Measurements from ENCODE around the gene NPB. TPM values are rescaled to one million over a fixed set of nuclear protein-coding genes. Genes with fewer than 3 reads are reported as not detected.

Gene NPB
- total RNA-seq, 4 donors from 2014 or later, result 0.41 TPM; not detected in 3

DNA sequence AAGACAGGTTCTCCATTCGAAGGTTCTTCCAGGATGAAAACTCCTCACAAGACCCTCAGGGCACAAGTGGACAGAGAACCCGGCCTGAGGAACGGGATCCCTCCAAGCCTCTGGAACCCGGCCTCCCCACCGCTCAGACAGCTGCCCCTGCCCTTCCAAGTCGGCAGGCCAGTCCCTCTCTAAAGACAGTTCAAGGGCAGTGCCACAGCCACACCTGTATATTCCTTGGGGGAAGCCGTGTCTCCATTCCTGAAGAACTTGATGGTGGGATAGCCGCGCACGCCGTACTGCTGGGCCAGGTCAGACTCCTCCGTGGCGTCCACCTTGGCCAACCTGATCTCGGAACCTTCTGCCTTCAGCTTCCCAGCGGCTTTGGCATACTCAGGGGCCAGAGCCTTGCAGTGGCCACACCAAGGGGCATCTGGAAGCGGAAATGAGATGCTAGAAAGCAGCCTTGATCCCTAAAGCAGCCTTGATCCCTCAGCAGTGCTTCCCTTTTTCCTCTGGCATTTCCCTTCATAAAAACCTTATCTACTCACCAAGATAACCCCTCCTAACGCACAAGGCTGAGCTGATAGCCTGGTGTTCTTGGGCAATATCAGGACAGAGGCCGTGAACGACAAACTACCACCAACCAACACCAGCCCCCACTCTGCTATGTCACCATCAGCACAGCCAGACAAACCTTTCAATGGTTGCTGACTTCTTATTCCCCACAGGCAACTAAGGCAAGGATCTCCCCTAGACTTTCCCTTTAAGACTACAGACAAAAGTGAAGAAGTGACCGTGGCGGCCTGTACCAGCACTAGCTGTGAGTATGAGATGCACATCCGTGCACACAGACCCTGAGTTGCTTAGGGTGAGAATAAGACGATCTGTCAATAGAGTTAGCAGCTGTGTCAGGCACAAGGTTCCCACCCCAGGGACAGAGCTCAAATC, 42.8 kb upstream of the NPB start:
- Histone ChIP-seq H3K27ac (peak overlapping the region; percentile 92 to 99 (median 98)), H3K27me3 (no peaks in the 10 kb centered on the region), H3K9me3 (no peaks in the 10 kb centered on the region), H3K36me3 (peaks cover 0 to 12% (median 4%) of the 10 kb centered on the region in 4 donors), H3K4me1 (peaks cover 18 to 72% (median 42%) of the 10 kb centered on the region in 4 donors), H3K4me3 (peak overlapping the region; percentile 80 to 96 (median 92))
- no peak for DNase-seq
- WGBS, 2 donors (ENCODE audit: low coverage in 1 of 2), result 53% methylated on average over 23 of the region's 23 CpGs; no CpG with 5 or more reads in 1 of the 2 donors
- in situ Hi-C loops (cut with MboI; ENCODE audit: low pct_ligation_motif_present in 1 of 4, low pct_unique_long_range_greater_than_20kb in 1 of 4, low sequenced_read_pairs in 3 of 4) (no loop called here), intact Hi-C loops (cut with DNase I; ENCODE audit: low total_unique reads) (no loop called here)
- TF ChIP-seq POLR2A (IDR thresholded peaks at IDR 0.05) (no peak), POLR2AphosphoS5 (IDR thresholded peaks at IDR 0.05) (no peak), EP300 (IDR thresholded peaks at IDR 0.05; ENCODE audit: low read depth) (no peak)
- TF ChIP-seq, protein P1, sequence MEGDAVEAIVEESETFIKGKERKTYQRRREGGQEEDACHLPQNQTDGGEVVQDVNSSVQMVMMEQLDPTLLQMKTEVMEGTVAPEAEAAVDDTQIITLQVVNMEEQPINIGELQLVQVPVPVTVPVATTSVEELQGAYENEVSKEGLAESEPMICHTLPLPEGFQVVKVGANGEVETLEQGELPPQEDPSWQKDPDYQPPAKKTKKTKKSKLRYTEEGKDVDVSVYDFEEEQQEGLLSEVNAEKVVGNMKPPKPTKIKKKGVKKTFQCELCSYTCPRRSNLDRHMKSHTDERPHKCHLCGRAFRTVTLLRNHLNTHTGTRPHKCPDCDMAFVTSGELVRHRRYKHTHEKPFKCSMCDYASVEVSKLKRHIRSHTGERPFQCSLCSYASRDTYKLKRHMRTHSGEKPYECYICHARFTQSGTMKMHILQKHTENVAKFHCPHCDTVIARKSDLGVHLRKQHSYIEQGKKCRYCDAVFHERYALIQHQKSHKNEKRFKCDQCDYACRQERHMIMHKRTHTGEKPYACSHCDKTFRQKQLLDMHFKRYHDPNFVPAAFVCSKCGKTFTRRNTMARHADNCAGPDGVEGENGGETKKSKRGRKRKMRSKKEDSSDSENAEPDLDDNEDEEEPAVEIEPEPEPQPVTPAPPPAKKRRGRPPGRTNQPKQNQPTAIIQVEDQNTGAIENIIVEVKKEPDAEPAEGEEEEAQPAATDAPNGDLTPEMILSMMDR (IDR thresholded peaks at IDR 0.05), result no peak

DNA sequence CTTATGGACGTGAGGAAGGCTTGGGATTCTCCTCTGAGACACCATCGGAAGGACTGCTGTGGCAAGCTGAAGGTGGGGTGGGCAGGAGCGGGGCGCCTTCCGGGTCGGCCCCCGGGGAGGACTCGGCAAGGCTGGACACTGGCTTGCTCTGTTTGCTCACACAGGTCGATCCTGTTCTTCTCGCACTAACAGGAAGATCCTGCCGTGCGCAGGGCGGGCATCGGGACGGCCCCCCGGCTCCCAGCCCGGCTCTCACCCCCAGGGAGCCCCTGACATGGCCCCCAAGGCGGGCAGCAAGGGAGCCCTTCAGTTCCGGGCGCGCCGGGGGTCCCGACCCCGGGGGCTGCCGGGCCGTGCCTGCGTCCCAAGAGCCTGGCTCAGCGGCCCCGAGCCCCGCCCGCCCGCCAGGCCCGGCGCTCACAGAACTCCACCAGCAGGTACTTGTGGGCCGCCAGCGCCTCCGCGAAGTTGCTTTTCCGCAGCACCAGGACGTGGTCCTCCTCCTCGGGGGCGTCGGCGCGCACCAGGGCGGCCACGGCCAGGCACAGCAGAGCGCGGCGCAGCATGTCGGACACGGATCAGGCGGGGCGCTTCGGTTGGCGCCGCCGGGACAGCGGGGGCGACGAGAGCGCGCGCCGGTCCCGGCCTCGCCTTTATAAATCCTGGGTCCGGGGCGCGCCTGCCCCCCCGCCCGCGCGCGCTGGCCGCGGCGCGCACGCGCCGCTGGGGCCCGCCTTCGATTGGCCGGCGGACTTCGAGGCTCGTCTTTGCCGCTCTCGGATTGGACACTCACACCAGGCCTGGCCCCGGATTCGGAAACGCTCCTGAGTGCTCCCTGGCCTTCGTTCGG, 41.9 kb upstream of the NPB start, which contains the start of gene P4HB:
P4HB (minus strand) TSS at position 630 of the 850 bp plus-strand sequence; CDS start at position 566, 64 bp downstream.
- Histone ChIP-seq H3K9me3 (no peaks in the 10 kb centered on the region), H3K36me3 (peaks cover 0 to 4% (median under 1%) of the 10 kb centered on the region in 4 donors), H3K4me3 (peak within 1 kb of the TSS; percentile 80 to 96 (median 92)), H3K4me1 (peaks cover 19 to 79% (median 45%) of the 10 kb centered on the region in 4 donors), H3K27ac (peak within 1 kb of the TSS; percentile 97 to 99 (median 98)), H3K27me3 (no peaks in the 10 kb centered on the region)
- 0% methylated on average over 14 to 50 of the region's 95 CpGs for WGBS, 2 donors (ENCODE audit: low coverage in 1 of 2)
- intact Hi-C loops (cut with DNase I; ENCODE audit: low total_unique reads), result no loop called here
- in situ Hi-C loops (cut with MboI; ENCODE audit: low pct_ligation_motif_present in 1 of 4, low pct_unique_long_range_greater_than_20kb in 1 of 4, low sequenced_read_pairs in 3 of 4), result no loop called here
- peak; percentile 33 for DNase-seq
- TF ChIP-seq POLR2A (IDR thresholded peaks at IDR 0.05) (peak; percentile 76), POLR2AphosphoS5 (IDR thresholded peaks at IDR 0.05) (peak; percentile 73 to 95 (median 94))
- TF ChIP-seq, protein P1 (IDR thresholded peaks at IDR 0.05), result no peak

DNA sequence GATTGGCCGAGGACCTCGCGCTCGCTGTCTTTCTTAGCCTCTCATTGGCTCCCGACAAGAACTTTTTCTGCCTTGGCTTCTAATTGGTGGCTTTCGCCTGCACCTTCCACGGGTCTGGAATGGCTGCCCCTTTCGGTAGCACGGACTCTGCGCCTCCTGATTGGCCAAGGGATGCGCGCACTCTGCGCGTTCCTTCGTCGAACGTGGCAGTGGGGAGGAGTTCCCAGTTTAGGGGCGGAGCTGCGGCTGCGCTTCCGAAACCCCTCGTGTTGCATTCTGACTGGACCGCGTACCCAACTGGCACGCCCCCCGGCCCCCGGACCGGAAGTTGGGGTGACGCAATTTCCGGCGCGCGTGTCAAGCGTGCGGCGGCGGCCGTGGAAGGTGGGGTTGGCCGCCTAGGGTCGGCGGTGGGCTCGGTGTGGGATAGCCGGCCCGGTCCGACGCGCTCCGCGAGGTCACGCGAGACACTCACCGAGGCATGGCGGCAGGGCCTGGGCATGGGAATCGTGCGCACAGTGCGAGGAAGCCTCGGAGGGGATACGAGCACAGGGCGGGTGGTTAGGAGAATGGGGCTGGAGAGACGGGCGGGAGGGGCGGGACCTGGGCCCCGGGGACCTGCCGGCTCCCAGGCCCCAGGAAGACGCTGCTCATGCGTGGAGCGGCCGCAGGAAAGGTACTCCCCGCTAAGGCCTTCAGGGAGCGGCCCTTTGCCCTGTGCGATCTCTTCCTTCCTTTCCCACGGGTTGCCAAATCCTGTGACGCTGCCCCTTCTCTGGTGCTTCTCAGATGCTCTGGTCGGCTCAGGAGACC, 41.1 kb upstream of the NPB start:
- intact Hi-C loops (cut with DNase I; ENCODE audit: low total_unique reads) (no loop called here), in situ Hi-C loops (cut with MboI; ENCODE audit: low pct_ligation_motif_present in 1 of 4, low pct_unique_long_range_greater_than_20kb in 1 of 4, low sequenced_read_pairs in 3 of 4) (no loop called here)
- H3K27ac ChIP-seq, result peak overlapping the region; percentile 96 to 97 (median 97)
- H3K9me3 ChIP-seq, result no peaks in the 10 kb centered on the region
- TF ChIP-seq EP300 (IDR thresholded peaks at IDR 0.05; ENCODE audit: low read depth) (no peak), POLR2AphosphoS5 (IDR thresholded peaks at IDR 0.05) (peak; percentile 99), POLR2A (IDR thresholded peaks at IDR 0.05) (peak; percentile 97)
- TF ChIP-seq, protein P1 (IDR thresholded peaks at IDR 0.05), result peak in 3 of 5 experiments; percentile 5 to 50 (median 6)
- no peaks in the 10 kb centered on the region for H3K27me3 ChIP-seq
- H3K4me1 ChIP-seq, result peaks cover 23 to 80% (median 52%) of the 10 kb centered on the region in 4 donors
- peak; percentile 99 for DNase-seq
- no peaks in the 10 kb centered on the region for H3K36me3 ChIP-seq
- H3K4me3 ChIP-seq, result peak overlapping the region; percentile 72 to 81 (median 78)
- 0% methylated on average over 68 of the region's 74 CpGs; no CpG with 5 or more reads in 1 of the 2 donors for WGBS, 2 donors (ENCODE audit: low coverage in 1 of 2)

Data from transverse colon (tissue), 4 donors.